GM23338 (cell line): ENCODE data around the gene TUBB4A. TPM values are rescaled to one million over a fixed set of nuclear protein-coding genes. Genes with fewer than 3 reads are reported as not detected.

Experiments used
- ATAC-seq: fragments of 200-7000 bp; cut with Tn5 transposase; 3 replicates; pipeline ENCODE4 v1.9.1; 2020
- DNase-seq: peaks from one replicate; pipeline ENCODE4 v3.0.0-alpha.2; 2015; ENCODE audit warnings: low spot score
- H2AFZ ChIP-seq: fragments of 200-600 bp; sonication (generic); 2 replicates; pipeline ENCODE4 v1.8.0; 2016; ENCODE audit warnings: antibody characterized with exemption, mild to moderate bottlenecking, moderate library complexity
- H3F3A ChIP-seq: fragments of 200-600 bp; sonication (generic); replicated peaks from 2 replicates; pipeline ENCODE4 v1.8.0; 2017; ENCODE audit warnings: antibody characterized with exemption, mixed run types, low read depth
- H3K27ac ChIP-seq: fragments of 200-600 bp; sonication (generic); 2 replicates; pipeline ENCODE4 v1.6.1; 2016; ENCODE audit warnings: low read depth
- H3K27me3 ChIP-seq: fragments of 200-600 bp; sonication (generic); 2 replicates; pipeline ENCODE4 v1.8.0; 2016; ENCODE audit warnings: mild to moderate bottlenecking, mixed run types, moderate library complexity; ENCODE audit not compliant: insufficient read depth
- H3K36me3 ChIP-seq: fragments of 200-600 bp; sonication (generic); 2 replicates; pipeline ENCODE4 v1.8.0; 2016; ENCODE audit warnings: mild to moderate bottlenecking; ENCODE audit not compliant: insufficient read depth
- H3K4me1 ChIP-seq: fragments of 200-600 bp; sonication (generic); 2 replicates; pipeline ENCODE4 v1.8.0; 2016; ENCODE audit warnings: mild to moderate bottlenecking, moderate library complexity; ENCODE audit not compliant: insufficient read depth
- H3K4me2 ChIP-seq: fragments of 200-600 bp; sonication (generic); 2 replicates; pipeline ENCODE4 v1.7.1; 2017; ENCODE audit warnings: mixed run types
- H3K4me3 ChIP-seq: fragments of 200-600 bp; sonication (generic); 2 replicates; pipeline ENCODE4 v1.6.1; 2016; ENCODE audit warnings: mixed run types
- H3K79me2 ChIP-seq: fragments of 200-600 bp; sonication (generic); replicated peaks from 2 replicates; pipeline ENCODE4 v1.8.0; 2017; ENCODE audit warnings: mild to moderate bottlenecking; ENCODE audit not compliant: insufficient read depth
- H3K9me2 ChIP-seq: fragments of 200-600 bp; sonication (generic); 2 replicates; pipeline ENCODE4 v1.8.0; 2017; ENCODE audit not compliant: insufficient read depth
- H4K20me1 ChIP-seq: fragments of 200-600 bp; sonication (generic); replicated peaks from 2 replicates; pipeline ENCODE4 v1.8.0; 2017; ENCODE audit warnings: mild to moderate bottlenecking; ENCODE audit not compliant: insufficient read depth
- H3K27ac Mint-ChIP-seq: 2 replicates; pipeline ENCODE4 v1.8.0; 2020; ENCODE audit warnings: inconsistent platforms, mild to moderate bottlenecking, moderate library complexity, mixed read lengths
- H3K27me3 Mint-ChIP-seq: 3 replicates; pipeline ENCODE4 v1.8.0; 2022; ENCODE audit warnings: low read depth, mild to moderate bottlenecking, moderate library complexity, mixed read lengths, inconsistent platforms; ENCODE audit not compliant: insufficient read depth, poor library complexity
- H3K36me3 Mint-ChIP-seq: 3 replicates; pipeline ENCODE4 v1.8.0; 2021; ENCODE audit warnings: low read depth, mild to moderate bottlenecking, inconsistent platforms, moderate library complexity, mixed read lengths
- H3K4me1 Mint-ChIP-seq: 3 replicates; pipeline ENCODE4 v1.8.0; 2020; ENCODE audit warnings: mild to moderate bottlenecking, inconsistent platforms, mixed read lengths
- H3K4me3 Mint-ChIP-seq: 3 replicates; pipeline ENCODE4 v1.8.0; 2021; ENCODE audit warnings: moderate library complexity, mild to moderate bottlenecking, inconsistent platforms, mixed read lengths
- H3K9me3 Mint-ChIP-seq: 3 replicates; pipeline ENCODE4 v1.8.0; 2020; ENCODE audit warnings: moderate library complexity, mild to moderate bottlenecking, inconsistent platforms, mixed read lengths
- CREB1 ChIP-seq: fragments of 250-450 bp; sonication (Bioruptor Pico); IDR thresholded peaks from 2 replicates; pipeline ENCODE4 v1.5.0; 2020; ENCODE audit warnings: low read depth, mild to moderate bottlenecking, moderate library complexity
- CTCF ChIP-seq, 2 experiments: fragments of 200-600 bp in 1 of 2; sonication (generic) in 1 of 2; conservative IDR thresholded peaks; 2 replicates each; pipeline versions ENCODE4 v1.5.1 to v1.6.1; 2016 to 2017; ENCODE audit warnings: antibody characterized with exemption in 2 of 2, low read depth in 2 of 2, mild to moderate bottlenecking in 2 of 2, moderate library complexity in 1 of 2
- EZH2 ChIP-seq: fragments of 200-600 bp; sonication (generic); IDR thresholded peaks from one replicate; pipeline ENCODE4 v1.8.0; 2017; ENCODE audit warnings: antibody characterized with exemption, mild to moderate bottlenecking, low read depth; ENCODE audit not compliant: unreplicated experiment
- EZH2phosphoT487 ChIP-seq: fragments of 200-600 bp; sonication (generic); IDR thresholded peaks from one replicate; pipeline ENCODE4 v1.8.1; 2018; ENCODE audit warnings: antibody characterized with exemption; ENCODE audit not compliant: unreplicated experiment
- JUNB ChIP-seq: IDR thresholded peaks from one replicate; pipeline ENCODE4 v1.6.1; 2016; ENCODE audit warnings: antibody characterized with exemption; ENCODE audit not compliant: unreplicated experiment
- NANOG ChIP-seq: IDR thresholded peaks from 2 replicates; pipeline ENCODE4 v1.6.1; 2016; ENCODE audit warnings: antibody characterized with exemption, borderline replicate concordance
- POLR2AphosphoS5 ChIP-seq: IDR thresholded peaks from 2 replicates; pipeline ENCODE4 v1.6.1; 2016; ENCODE audit warnings: antibody characterized with exemption, low read depth
- STAT1 ChIP-seq: IDR thresholded peaks from one replicate; pipeline ENCODE4 v1.6.1; 2016; ENCODE audit warnings: antibody characterized with exemption; ENCODE audit not compliant: unreplicated experiment
- ZNF114 ChIP-seq: fragments of 250-450 bp; sonication (Bioruptor Pico); IDR thresholded peaks from 2 replicates; pipeline ENCODE4 v1.5.0; 2020; ENCODE audit warnings: mild to moderate bottlenecking, moderate library complexity
- ZNF331 ChIP-seq: fragments of 250-450 bp; sonication (Bioruptor Pico); IDR thresholded peaks from 2 replicates; pipeline ENCODE4 v1.5.0; 2020; ENCODE audit warnings: low read depth, mild to moderate bottlenecking, moderate library complexity
- polyA plus RNA-seq: library from polyadenylated mRNA; unstranded; fragments of >200 nt; fragmentation: Nextera tagmentation; extraction: Ambion mirVana; gene quantifications from 2 replicates; pipeline ENCODE4 v1.2.1, GENCODE V29; 2016
- total RNA-seq: library from RNA; depleted of rRNA; stranded (reverse); fragments of >200 nt; shearing (Covaris generic); gene quantifications from 2 replicates; pipeline ENCODE4 v1.2.3, GENCODE V29; 2014
- TF ChIP-seq, protein P1 (sequence below): IDR thresholded peaks from 2 replicates; pipeline ENCODE4 v1.6.1; 2016; ENCODE audit warnings: antibody characterized with exemption
- TF ChIP-seq, protein P2 (sequence below): IDR thresholded peaks from one replicate; pipeline ENCODE4 v1.6.1; 2018; ENCODE audit warnings: antibody characterized with exemption; ENCODE audit not compliant: unreplicated experiment
- TF ChIP-seq, protein P3 (sequence below): fragments of 250-450 bp; sonication (Bioruptor Pico); IDR thresholded peaks from 2 replicates; pipeline ENCODE4 v1.5.0; 2020; ENCODE audit warnings: mild to moderate bottlenecking, moderate library complexity

The TUBB4A gene
- total and polyA plus RNA-seq, 2 experiments from 2014 or later = 32.9 to 41.7 TPM

- Histone ChIP-seq H3F3A (no peaks in the 10 kb centered on the region), H3K4me3 (no peak overlapping the region), H3K36me3 (no peaks in the 10 kb centered on the region), H3K4me1 (no peaks in the 10 kb centered on the region), H3K4me2 (no peak overlapping the region), H4K20me1 (no peaks in the 10 kb centered on the region; the same call in 1 of the 2 replicates), H3K9me2 (no peaks in the 10 kb centered on the region), H3K79me2 (no peaks in the 10 kb centered on the region), H2AFZ (no peak overlapping the region), H3K27me3 (no peaks in the 10 kb centered on the region), H3K27ac (no peak overlapping the region)
- Mint-ChIP-seq H3K27ac (no peak overlapping the region), H3K9me3 (peaks cover 2% of the 10 kb centered on the region; the same call in 1 of the 3 replicates), H3K4me3 (no peak overlapping the region), H3K27me3 (peaks cover 4% of the 10 kb centered on the region), H3K4me1 (no peaks in the 10 kb centered on the region), H3K36me3 (peaks cover 15% of the 10 kb centered on the region)
- no peak for TF ChIP-seq ZNF114 (CRISPR knock-in tag)
- no peak for TF ChIP-seq CTCF (conservative IDR thresholded peaks at IDR 0.05; ENCODE audit: low read depth in 2 of 2)
- no peak for TF ChIP-seq ZNF331
- no peak for TF ChIP-seq NANOG
- TF ChIP-seq, protein P1, sequence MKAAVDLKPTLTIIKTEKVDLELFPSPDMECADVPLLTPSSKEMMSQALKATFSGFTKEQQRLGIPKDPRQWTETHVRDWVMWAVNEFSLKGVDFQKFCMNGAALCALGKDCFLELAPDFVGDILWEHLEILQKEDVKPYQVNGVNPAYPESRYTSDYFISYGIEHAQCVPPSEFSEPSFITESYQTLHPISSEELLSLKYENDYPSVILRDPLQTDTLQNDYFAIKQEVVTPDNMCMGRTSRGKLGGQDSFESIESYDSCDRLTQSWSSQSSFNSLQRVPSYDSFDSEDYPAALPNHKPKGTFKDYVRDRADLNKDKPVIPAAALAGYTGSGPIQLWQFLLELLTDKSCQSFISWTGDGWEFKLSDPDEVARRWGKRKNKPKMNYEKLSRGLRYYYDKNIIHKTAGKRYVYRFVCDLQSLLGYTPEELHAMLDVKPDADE = no peak
- no peak for TF ChIP-seq JUNB
- no peak for TF ChIP-seq POLR2AphosphoS5
- TF ChIP-seq, protein P2, sequence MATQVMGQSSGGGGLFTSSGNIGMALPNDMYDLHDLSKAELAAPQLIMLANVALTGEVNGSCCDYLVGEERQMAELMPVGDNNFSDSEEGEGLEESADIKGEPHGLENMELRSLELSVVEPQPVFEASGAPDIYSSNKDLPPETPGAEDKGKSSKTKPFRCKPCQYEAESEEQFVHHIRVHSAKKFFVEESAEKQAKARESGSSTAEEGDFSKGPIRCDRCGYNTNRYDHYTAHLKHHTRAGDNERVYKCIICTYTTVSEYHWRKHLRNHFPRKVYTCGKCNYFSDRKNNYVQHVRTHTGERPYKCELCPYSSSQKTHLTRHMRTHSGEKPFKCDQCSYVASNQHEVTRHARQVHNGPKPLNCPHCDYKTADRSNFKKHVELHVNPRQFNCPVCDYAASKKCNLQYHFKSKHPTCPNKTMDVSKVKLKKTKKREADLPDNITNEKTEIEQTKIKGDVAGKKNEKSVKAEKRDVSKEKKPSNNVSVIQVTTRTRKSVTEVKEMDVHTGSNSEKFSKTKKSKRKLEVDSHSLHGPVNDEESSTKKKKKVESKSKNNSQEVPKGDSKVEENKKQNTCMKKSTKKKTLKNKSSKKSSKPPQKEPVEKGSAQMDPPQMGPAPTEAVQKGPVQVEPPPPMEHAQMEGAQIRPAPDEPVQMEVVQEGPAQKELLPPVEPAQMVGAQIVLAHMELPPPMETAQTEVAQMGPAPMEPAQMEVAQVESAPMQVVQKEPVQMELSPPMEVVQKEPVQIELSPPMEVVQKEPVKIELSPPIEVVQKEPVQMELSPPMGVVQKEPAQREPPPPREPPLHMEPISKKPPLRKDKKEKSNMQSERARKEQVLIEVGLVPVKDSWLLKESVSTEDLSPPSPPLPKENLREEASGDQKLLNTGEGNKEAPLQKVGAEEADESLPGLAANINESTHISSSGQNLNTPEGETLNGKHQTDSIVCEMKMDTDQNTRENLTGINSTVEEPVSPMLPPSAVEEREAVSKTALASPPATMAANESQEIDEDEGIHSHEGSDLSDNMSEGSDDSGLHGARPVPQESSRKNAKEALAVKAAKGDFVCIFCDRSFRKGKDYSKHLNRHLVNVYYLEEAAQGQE = no peak
- no peak for TF ChIP-seq EZH2phosphoT487
- no peak for TF ChIP-seq CREB1
- TF ChIP-seq STAT1 = no peak
- TF ChIP-seq, protein P3, sequence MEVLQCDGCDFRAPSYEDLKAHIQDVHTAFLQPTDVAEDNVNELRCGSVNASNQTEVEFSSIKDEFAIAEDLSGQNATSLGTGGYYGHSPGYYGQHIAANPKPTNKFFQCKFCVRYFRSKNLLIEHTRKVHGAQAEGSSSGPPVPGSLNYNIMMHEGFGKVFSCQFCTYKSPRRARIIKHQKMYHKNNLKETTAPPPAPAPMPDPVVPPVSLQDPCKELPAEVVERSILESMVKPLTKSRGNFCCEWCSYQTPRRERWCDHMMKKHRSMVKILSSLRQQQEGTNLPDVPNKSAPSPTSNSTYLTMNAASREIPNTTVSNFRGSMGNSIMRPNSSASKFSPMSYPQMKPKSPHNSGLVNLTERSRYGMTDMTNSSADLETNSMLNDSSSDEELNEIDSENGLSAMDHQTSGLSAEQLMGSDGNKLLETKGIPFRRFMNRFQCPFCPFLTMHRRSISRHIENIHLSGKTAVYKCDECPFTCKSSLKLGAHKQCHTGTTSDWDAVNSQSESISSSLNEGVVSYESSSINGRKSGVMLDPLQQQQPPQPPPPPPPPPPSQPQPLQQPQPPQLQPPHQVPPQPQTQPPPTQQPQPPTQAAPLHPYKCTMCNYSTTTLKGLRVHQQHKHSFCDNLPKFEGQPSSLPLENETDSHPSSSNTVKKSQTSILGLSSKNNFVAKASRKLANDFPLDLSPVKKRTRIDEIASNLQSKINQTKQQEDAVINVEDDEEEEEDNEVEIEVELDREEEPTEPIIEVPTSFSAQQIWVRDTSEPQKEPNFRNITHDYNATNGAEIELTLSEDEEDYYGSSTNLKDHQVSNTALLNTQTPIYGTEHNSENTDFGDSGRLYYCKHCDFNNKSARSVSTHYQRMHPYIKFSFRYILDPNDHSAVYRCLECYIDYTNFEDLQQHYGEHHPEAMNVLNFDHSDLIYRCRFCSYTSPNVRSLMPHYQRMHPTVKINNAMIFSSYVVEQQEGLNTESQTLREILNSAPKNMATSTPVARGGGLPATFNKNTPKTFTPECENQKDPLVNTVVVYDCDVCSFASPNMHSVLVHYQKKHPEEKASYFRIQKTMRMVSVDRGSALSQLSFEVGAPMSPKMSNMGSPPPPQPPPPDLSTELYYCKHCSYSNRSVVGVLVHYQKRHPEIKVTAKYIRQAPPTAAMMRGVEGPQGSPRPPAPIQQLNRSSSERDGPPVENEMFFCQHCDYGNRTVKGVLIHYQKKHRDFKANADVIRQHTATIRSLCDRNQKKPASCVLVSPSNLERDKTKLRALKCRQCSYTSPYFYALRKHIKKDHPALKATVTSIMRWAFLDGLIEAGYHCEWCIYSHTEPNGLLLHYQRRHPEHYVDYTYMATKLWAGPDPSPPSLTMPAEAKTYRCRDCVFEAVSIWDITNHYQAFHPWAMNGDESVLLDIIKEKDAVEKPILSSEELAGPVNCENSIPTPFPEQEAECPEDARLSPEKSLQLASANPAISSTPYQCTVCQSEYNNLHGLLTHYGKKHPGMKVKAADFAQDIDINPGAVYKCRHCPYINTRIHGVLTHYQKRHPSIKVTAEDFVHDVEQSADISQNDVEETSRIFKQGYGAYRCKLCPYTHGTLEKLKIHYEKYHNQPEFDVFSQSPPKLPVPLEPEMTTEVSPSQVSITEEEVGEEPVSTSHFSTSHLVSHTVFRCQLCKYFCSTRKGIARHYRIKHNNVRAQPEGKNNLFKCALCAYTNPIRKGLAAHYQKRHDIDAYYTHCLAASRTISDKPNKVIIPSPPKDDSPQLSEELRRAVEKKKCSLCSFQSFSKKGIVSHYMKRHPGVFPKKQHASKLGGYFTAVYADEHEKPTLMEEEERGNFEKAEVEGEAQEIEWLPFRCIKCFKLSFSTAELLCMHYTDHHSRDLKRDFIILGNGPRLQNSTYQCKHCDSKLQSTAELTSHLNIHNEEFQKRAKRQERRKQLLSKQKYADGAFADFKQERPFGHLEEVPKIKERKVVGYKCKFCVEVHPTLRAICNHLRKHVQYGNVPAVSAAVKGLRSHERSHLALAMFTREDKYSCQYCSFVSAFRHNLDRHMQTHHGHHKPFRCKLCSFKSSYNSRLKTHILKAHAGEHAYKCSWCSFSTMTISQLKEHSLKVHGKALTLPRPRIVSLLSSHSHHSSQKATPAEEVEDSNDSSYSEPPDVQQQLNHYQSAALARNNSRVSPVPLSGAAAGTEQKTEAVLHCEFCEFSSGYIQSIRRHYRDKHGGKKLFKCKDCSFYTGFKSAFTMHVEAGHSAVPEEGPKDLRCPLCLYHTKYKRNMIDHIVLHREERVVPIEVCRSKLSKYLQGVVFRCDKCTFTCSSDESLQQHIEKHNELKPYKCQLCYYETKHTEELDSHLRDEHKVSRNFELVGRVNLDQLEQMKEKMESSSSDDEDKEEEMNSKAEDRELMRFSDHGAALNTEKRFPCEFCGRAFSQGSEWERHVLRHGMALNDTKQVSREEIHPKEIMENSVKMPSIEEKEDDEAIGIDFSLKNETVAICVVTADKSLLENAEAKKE (CRISPR knock-in tag) = no peak
- TF ChIP-seq EZH2 = no peak
- DNase-seq (no peak), ATAC-seq (no peak)
These were observed 55.7 kb downstream of the TUBB4A start for GRCh38 chr19:6446452-6446851.
